Measurements from ENCODE around the gene FBXW11.

The FBXW11 gene

GRCh38 chr5:171863935-171864334, 142.5 kb downstream of the FBXW11 start:
- Mint-ChIP-seq H3K4me1 (peaks cover 18% of the 10 kb centered on the region), H3K4me3 (no peak overlapping the region), H3K27me3 (ENCODE audit: low read depth, poor library complexity) (no peaks in the 10 kb centered on the region), H3K9me3 (no peaks in the 10 kb centered on the region), H3K36me3 (ENCODE audit: low read depth) (peaks cover 77% of the 10 kb centered on the region), H3K27ac (no peak overlapping the region)
- no peak for TF ChIP-seq CTCF (IDR thresholded peaks at IDR 0.05)
- no peak for DNase-seq

- no peak overlapping the region for H3K4me3 Mint-ChIP-seq
- H3K4me1 Mint-ChIP-seq, result peaks cover 30% of the 10 kb centered on the region
- H3K36me3 Mint-ChIP-seq (ENCODE audit: low read depth), result peaks cover 65% of the 10 kb centered on the region
- no peak for TF ChIP-seq CTCF (IDR thresholded peaks at IDR 0.05)
- no peak overlapping the region for H3K27ac Mint-ChIP-seq
- DNase-seq, result no peak
- H3K9me3 Mint-ChIP-seq, result no peaks in the 10 kb centered on the region
- H3K27me3 Mint-ChIP-seq (ENCODE audit: low read depth, poor library complexity), result no peaks in the 10 kb centered on the region
Measured at GRCh38 chr5:171862624-171863023, 143.8 kb downstream of the FBXW11 start.

GRCh38 chr5:171861381-171861780, 145.1 kb downstream of the FBXW11 start:
- no peak overlapping the region for H3K27ac Mint-ChIP-seq
- peaks cover 35% of the 10 kb centered on the region for H3K4me1 Mint-ChIP-seq
- peaks cover 5% of the 10 kb centered on the region for H3K27me3 Mint-ChIP-seq (ENCODE audit: low read depth, poor library complexity)
- TF ChIP-seq CTCF (IDR thresholded peaks at IDR 0.05), result no peak
- no peaks in the 10 kb centered on the region for H3K9me3 Mint-ChIP-seq
- H3K36me3 Mint-ChIP-seq (ENCODE audit: low read depth), result peaks cover 55% of the 10 kb centered on the region
- H3K4me3 Mint-ChIP-seq, result no peak overlapping the region
- DNase-seq, result no peak

- Mint-ChIP-seq H3K9me3 (no peaks in the 10 kb centered on the region), H3K4me1 (peaks cover 45% of the 10 kb centered on the region), H3K36me3 (ENCODE audit: low read depth) (peaks cover 53% of the 10 kb centered on the region), H3K4me3 (peak overlapping the region; percentile 41), H3K27me3 (ENCODE audit: low read depth, poor library complexity) (peaks cover 5% of the 10 kb centered on the region), H3K27ac (peak overlapping the region; percentile 95)
- TF ChIP-seq CTCF (IDR thresholded peaks at IDR 0.05), result no peak
- no peak for DNase-seq
Measured at GRCh38 chr5:171858303-171858702, 148.1 kb downstream of the FBXW11 start.

- peaks cover 5% of the 10 kb centered on the region for H3K27me3 Mint-ChIP-seq (ENCODE audit: low read depth, poor library complexity)
- no peaks in the 10 kb centered on the region for H3K9me3 Mint-ChIP-seq
- peak overlapping the region; percentile 28 for H3K4me3 Mint-ChIP-seq
- peaks cover 45% of the 10 kb centered on the region for H3K4me1 Mint-ChIP-seq
- H3K27ac Mint-ChIP-seq, result peak overlapping the region; percentile 95
- no peak for TF ChIP-seq CTCF (IDR thresholded peaks at IDR 0.05)
- peaks cover 45% of the 10 kb centered on the region for H3K36me3 Mint-ChIP-seq (ENCODE audit: low read depth)
- peak; percentile 32 for DNase-seq
Measured at GRCh38 chr5:171857489-171857876, 149.0 kb downstream of the FBXW11 start.
